GM19452 (cell line): ENCODE measurements around the gene STAT6.
A peak's percentile ranks its signal among the peaks of the same experiment; 100 is the strongest.

Source experiments
- ATAC-seq: cut with Tn5 transposase; IDR thresholded peaks from one replicate; pipeline ENCODE4 v1.9.1; 2021; ENCODE audit not compliant: unreplicated experiment

Gene STAT6

GRCh38 chr12:57111031-57111734 is at the start of gene STAT6:
Gene STAT6 (minus strand): TSS chr12:57111362. CDS start chr12:57108278, 3,084 bp downstream.
- peak; percentile 42 for ATAC-seq

- ATAC-seq = no peak
Observed at GRCh38 chr12:57160741-57161140, 49.6 kb upstream of the STAT6 start.

- no peak for ATAC-seq
Observed at GRCh38 chr12:57160040-57160439, 48.9 kb upstream of the STAT6 start.

GRCh38 chr12:57159311-57159710 is 48.1 kb upstream of the STAT6 start:
- ATAC-seq = no peak

GRCh38 chr12:57158665-57159064 is 47.5 kb upstream of the STAT6 start:
- ATAC-seq = no peak

- ATAC-seq = no peak
Observed at GRCh38 chr12:57158186-57158585, 47.0 kb upstream of the STAT6 start.

GRCh38 chr12:57157588-57158173 is 46.5 kb upstream of the STAT6 start:
- no peak for ATAC-seq

GRCh38 chr12:57156701-57157403 is 45.7 kb upstream of the STAT6 start:
- ATAC-seq = no peak

GRCh38 chr12:57154804-57155434 is 43.8 kb upstream of the STAT6 start:
- ATAC-seq = no peak

GRCh38 chr12:57154076-57154475 is 42.9 kb upstream of the STAT6 start:
- no peak for ATAC-seq

- no peak for ATAC-seq
Observed at GRCh38 chr12:57153415-57153997, 42.3 kb upstream of the STAT6 start.

GRCh38 chr12:57152639-57153038 is 41.5 kb upstream of the STAT6 start:
- no peak for ATAC-seq

- ATAC-seq = no peak
Observed at GRCh38 chr12:57151741-57152630, 40.8 kb upstream of the STAT6 start.

GRCh38 chr12:57150400-57151000 is 39.3 kb upstream of the STAT6 start:
- ATAC-seq = no peak

- no peak for ATAC-seq
Observed at GRCh38 chr12:57149245-57149900, 38.2 kb upstream of the STAT6 start.

- ATAC-seq = no peak
Observed at GRCh38 chr12:57148469-57149244, 37.5 kb upstream of the STAT6 start.

- no peak for ATAC-seq
Observed at GRCh38 chr12:57146961-57147944, 36.1 kb upstream of the STAT6 start, which contains the start of gene LRP1-AS. Gene LRP1-AS (minus strand): TSS chr12:57147619.
